H54 (cell line): Measurements from ENCODE around the gene IFT20.
A peak's percentile ranks its signal among the peaks of the same experiment; 100 is the strongest.

Experiments
- DNase-seq: peaks from one replicate; pipeline ENCODE4 v3.0.0; 2011; ENCODE audit warnings: low spot score, mixed read lengths; ENCODE audit not compliant: insufficient read length
- FAIRE-seq: peaks from 3 replicates; lab custom pipeline; 2011; peaks lifted over from hg19 to GRCh38; lab: Jason Lieb, UNC
- POLR2A ChIP-seq: IDR thresholded peaks from 2 replicates; pipeline ENCODE4 v1.6.1; 2011; ENCODE audit warnings: low read depth, mild to moderate bottlenecking, low read length

IFT20 gene, protein sequence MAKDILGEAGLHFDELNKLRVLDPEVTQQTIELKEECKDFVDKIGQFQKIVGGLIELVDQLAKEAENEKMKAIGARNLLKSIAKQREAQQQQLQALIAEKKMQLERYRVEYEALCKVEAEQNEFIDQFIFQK

DNA sequence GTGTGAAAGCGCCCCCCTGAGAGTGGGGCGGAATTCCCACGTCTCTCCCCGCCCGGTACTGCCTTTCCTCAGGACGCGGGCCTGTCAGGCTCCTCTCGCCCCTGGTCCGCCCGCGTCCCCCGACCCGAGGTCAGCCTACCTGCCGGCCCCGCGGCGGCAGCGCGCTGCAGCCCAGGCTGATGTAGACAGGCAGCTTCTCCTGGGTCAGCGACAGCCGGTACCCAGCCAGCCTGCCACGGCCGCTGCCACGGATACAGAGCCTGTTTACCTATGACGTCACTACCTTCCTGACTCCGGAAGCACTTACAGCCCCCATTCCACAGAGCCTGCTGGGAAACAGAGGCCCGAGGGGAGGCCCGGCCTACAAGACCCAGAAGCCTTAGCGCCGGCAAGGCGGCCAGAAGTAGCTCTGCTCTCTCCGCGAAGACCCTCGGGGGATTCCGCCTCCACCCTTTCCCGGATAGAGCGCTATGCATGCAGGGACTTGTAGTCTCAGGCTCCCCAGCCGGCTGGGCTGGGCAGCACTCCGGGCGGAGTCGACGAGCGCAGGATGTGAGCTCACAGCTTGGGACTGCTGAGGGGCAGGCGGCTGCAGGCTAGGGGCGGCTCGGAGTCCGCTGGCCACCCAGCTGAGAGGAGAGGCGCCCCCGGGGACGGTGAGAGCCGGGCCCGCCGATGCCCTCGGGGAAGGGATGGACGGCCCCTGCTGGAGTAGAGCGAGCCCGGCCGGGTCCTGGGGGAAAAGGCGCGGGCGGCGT lies at the start of gene IFT20, which contains the start of gene TNFAIP1:
Gene IFT20 (minus strand): TSS at position 272 of the 758 bp plus-strand sequence. CDS start 3,487 bp downstream, outside the sequence.
Gene TNFAIP1 (plus strand): TSS at position 561 of the 758 bp plus-strand sequence. CDS start 3,761 bp downstream, outside the sequence.
- DNase-seq (peak; percentile 78), FAIRE-seq (no peak)
- TF ChIP-seq POLR2A: peak; percentile 81

DNA sequence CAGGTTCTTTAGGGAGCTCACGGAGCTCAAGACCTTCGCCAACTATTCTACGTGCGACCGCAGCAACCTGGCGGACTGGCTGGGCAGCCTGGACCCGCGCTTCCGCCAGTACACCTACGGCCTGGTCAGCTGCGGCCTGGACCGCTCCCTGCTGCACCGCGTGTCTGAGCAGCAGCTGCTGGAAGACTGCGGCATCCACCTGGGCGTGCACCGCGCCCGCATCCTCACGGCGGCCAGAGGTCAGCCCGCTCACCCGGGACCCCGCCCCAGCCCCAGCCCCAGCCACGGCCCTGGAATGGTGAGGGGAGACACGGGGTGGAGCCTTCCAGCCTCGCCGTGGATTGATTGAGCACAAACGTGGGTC lies 49.7 kb upstream of the IFT20 start:
- DNase-seq: no peak
- TF ChIP-seq POLR2A: no peak
- no peak for FAIRE-seq

DNA sequence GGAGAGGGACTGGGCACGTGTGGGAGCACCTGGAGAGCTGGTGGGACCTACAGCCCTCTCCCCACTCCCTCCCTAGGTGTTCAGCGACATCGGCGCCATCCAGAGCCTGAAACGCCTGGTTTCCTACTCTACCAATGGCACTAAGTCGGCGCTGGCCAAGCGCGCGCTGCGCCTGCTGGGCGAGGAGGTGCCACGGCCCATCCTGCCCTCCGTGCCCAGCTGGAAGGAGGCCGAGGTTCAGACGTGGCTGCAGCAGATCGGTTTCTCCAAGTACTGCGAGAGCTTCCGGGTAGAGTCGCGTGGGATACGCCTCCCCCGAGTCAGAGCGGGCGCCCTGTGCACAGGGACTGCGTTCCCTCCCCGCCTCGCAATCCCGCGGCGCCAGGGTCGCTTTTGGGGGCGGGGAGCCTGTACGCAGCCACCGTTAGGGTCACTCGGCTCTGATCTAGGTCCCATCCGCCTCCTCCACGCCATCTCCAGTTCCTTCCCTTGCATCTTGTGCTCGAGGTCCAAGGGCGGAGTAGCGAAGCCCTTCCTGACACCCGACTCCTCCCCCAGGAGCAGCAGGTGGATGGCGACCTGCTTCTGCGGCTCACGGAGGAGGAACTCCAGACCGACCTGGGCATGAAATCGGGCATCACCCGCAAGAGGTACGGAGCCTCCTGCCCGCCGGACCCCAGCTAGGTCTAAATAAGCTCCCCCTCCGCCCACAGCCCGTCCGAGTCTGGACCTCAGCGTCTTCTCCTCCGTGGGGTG lies 49.2 kb upstream of the IFT20 start:
- DNase-seq: no peak
- no peak for TF ChIP-seq POLR2A

DNA sequence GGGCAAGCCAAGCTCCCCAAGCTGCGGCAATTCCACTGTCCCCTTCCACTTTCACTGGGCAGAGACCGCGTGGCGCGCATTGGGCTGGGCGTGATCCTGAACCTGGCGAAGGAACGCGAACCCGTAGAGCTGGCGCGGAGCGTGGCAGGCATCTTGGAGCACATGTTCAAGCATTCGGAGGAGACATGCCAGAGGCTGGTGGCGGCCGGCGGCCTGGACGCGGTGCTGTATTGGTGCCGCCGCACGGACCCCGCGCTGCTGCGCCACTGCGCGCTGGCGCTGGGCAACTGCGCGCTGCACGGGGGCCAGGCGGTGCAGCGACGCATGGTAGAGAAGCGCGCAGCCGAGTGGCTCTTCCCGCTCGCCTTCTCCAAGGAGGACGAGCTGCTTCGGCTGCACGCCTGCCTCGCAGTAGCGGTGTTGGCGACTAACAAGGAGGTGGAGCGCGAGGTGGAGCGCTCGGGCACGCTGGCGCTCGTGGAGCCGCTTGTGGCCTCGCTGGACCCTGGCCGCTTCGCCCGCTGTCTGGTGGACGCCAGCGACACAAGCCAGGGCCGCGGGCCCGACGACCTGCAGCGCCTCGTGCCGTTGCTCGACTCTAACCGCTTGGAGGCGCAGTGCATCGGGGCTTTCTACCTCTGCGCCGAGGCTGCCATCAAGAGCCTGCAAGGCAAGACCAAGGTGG lies 46.0 kb upstream of the IFT20 start:
- FAIRE-seq: no peak
- TF ChIP-seq POLR2A: no peak
- DNase-seq: no peak

More for the DNA sequence above, 49.2 kb upstream of the IFT20 start:
- no peak for FAIRE-seq

DNA sequence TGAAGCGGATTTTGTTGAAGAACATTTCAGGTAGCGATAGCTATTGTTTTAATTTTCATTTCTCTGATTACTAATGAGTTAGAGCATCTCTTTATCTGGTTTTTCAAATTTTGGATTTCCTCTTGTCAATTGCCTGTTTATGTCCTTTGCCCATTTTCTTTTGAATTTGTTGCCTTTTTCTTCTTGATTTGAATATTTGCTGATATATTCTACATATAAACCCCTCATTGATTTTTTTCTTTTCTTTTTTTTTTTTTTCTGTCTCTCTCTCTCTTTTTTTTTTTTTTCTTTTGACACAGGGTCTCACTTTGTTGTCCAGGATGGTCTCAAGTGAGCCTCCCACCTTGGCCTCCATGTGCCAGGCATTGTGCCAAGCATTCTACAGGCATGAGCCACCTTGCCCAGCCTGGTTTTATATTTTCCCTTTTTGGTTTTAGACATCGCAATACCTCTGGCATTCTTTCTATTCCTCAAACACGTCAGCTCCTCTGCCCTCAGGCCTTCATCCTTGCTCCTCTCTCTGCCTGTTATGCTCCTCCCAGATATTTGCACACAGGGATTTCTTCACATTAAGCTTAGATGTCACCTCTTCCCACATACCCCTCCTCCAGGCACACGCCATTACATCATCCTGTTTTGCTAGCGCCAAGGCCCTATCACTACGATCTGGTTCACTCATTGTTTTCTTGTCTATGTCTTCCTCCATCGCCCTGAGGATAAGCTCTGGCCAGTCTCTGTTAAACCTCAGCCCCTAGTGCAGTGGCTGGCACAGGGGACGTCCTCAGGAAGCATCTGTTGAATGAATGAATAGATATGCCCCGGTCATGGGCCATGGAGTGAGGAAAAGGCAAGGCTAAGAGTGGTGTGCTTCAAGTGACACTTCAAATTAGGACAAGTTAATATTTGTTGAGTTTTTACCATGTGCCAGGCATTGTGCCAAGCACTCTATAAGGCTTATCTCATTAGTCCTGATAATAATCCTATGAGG lies 44.8 kb upstream of the IFT20 start:
- FAIRE-seq: no peak
- no peak for TF ChIP-seq POLR2A
- DNase-seq: no peak

DNA sequence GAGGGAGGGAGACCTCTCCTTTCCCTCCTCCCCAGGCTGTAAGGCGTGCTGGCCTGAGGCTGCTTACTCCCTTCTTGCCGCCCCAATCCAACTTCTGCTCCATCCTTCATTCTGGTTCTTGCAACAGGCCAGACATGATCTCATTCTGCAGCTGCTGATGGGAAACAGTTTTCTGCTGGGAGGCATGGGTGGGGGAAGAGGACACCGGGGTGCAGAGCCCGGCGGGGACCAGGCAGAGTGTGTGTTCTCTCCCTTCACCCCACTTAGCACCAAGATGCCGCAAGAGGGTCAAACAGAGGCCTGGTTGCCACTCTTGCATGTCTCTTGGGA lies 37.6 kb upstream of the IFT20 start:
- no peak for TF ChIP-seq POLR2A
- DNase-seq (no peak), FAIRE-seq (no peak)

DNA sequence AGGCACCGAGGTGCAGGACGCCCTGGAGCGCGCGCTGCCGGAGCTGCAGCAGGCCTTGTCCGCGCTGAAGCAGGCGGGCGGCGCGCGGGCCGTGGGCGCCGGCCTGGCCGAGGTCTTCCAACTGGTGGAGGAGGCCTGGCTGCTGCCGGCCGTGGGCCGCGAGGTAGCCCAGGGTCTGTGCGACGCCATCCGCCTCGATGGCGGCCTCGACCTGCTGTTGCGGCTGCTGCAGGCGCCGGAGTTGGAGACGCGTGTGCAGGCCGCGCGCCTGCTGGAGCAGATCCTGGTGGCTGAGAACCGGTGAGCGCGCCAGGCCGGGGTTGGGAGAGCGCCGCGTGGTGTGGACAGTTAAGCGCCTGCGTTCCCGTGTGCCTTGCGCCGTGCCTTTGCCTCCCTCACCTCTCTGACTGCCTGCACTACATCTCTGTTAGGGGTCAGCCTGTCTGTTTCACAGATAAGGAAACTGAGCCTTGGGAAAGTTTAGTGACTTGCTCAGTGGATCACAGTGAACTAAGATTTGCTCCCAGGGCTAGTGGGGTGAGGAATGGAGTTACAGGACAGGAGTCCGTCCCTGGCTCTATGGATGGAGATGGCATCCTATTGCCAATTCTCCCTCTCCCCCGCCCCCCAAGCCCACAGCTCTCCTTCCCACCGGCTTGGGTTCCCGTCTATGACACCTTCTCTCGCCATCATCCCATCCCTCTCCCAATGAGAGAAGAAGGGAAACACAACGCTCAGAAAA lies 37.1 kb upstream of the IFT20 start:
- no peak for FAIRE-seq

DNA sequence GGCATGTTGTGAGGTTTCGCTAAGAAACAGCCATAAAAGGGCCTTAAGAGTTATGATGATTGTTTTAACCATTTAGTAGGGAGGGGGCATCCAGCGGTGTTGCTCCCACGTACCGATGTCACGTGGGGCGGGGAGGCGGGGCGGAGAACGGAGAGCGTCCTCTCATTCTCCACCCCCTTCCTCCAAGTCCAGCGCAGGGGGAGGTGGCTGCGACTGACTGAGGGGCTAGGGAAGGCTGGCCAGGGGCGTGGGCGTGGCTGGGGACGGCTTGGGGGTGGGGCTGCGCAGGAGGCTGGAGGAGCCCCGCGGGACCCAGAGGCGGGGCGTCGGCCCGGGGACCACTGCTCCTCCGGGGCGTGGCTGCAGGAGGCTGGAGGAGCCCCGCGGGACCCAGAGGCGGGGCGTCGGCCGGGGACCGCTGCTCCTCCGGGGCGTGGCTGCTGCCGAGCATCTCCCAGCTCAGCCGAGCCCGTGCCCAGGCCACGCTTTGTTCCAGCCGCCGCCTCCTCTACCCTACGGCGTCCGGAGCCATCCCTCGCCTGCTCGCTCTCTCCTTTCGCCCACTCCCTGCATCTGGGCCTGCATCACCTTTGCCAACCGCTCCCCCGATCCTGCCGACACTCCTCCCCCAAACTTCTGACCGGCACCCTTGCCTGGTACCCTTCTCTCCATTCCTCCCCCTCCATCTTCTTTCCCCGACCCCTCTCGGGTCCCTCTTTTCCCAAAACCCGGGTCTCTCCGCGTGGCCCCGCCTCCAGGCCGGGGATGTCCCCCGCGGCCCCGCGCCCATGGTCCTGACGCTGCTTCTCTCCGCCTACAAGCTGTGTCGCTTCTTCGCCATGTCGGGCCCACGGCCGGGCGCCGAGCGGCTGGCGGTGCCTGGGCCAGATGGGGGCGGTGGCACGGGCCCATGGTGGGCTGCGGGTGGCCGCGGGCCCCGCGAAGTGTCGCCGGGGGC lies 36.3 kb upstream of the IFT20 start, which contains the start of gene SARM1:
Gene SARM1 (plus strand): TSS at position 450 of the 958 bp plus-strand sequence. CDS start 339 bp downstream, at position 789.
- no peak for FAIRE-seq

More for the DNA sequence above, 37.1 kb upstream of the IFT20 start:
- DNase-seq: no peak
- no peak for TF ChIP-seq POLR2A

DNA sequence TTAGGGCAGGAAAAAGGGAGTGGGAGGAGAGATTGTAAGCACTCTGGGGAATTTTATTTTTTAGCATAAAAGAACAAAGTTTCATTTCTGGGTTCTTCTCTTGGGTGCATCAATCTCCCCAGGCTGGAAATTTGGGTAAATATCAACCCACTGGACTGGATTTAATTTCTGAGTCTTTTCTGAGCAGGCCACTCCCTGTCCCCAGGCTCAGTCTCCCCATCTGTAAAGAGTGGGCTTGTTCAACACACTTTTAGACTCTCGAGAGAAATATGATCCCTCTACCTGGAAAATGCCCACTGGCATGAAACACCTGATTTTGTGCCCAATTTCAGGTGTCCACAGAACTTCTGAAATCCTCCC lies 35.5 kb upstream of the IFT20 start:
- DNase-seq (no peak), FAIRE-seq (no peak)
- TF ChIP-seq POLR2A: no peak

More for the DNA sequence above, 36.3 kb upstream of the IFT20 start, which contains the start of gene SARM1:
- TF ChIP-seq POLR2A: peak; percentile 38
- peak; percentile 93 for DNase-seq

DNA sequence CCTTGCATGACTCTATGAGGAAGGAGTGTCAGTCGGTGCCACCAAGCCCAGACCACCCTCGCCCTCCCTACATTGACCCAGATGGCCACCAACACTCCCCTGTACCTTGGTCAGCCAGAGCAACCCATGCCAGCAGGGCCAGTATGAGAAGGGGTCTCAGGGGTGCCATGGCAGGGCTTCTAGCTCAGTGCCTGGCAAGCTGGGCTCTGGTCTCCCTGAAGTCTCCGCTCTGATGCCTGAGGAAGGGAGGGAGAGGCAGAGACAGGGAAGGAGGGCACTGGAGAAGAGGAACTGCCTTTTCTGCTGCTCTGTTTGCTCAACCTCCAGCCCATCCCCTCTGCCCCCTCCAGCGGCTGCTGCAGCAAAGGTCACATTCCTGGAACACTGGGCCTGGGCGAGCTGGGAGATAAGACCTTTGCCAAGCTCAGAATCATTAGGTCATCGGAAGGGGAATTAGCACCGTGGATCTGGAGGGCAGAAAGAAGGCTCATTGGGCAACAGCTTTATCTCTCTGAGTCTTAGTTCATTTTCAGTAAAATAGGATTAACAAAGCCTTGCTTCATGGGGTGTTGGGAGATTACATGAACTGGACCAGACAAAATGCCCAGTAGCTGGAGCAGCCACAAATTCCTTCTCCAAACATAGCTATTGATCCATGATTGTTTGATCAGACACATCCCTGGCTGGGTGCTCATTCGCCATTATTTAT lies 34.9 kb upstream of the IFT20 start, which contains the start of gene VTN:
Gene VTN (minus strand): TSS at position 273 of the 709 bp plus-strand sequence. CDS start 104 bp downstream, at position 169.
- FAIRE-seq (no peak), DNase-seq (no peak)
- TF ChIP-seq POLR2A: no peak
